ENCODE measurements around the gene MT1X. TPM values are rescaled to one million over a fixed set of nuclear protein-coding genes. Genes with fewer than 3 reads are reported as not detected.

The MT1X gene
- total RNA-seq, 6 donors from 2014 or later: 77.5 to 552 (median 151) TPM

DNA sequence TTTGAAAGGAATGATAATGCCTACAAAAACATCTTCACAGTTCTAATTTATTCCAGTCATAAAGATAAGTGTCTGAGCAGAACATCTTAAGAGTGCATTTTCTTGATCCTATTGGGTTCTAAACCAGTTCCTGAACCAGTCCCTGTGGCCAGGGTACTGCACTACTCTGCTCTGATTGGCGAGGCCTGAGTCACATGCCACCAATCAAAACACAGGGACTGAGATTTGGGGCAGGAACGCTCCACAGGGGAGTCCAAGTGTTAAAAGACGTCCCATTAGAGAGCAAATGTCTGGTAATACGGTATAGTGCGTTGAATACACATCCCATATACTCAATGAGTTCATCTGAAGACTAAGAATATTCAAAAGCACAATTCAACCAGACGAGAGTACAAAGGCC lies 44.7 kb downstream of the MT1X start:
- no peak for ATAC-seq (ENCODE audit: low FRiP score in 2 of 2)
- Histone ChIP-seq H3K4me1 (peaks cover 9 to 23% (median 20%) of the 10 kb centered on the region in 4 donors), H3K4me3 (no peak overlapping the region), H3K9me3 (no peaks in the 10 kb centered on the region), H3K27me3 (no peaks in the 10 kb centered on the region), H3K27ac (no peak overlapping the region), H3K36me3 (no peaks in the 10 kb centered on the region)
- 92% methylated on average over 6 of the region's 6 CpGs for WGBS, 2 donors
- TF ChIP-seq CTCF (IDR thresholded peaks at IDR 0.05) (no peak), POLR2A (IDR thresholded peaks at IDR 0.05) (no peak), POLR2AphosphoS5 (IDR thresholded peaks at IDR 0.05) (no peak), EP300 (IDR thresholded peaks at IDR 0.05) (no peak)
- no peak for DNase-seq

- ATAC-seq (ENCODE audit: low FRiP score in 2 of 2): no peak
- H3K27me3 ChIP-seq: no peaks in the 10 kb centered on the region
- H3K4me1 ChIP-seq: peaks cover 9 to 23% (median 21%) of the 10 kb centered on the region in 4 donors
- H3K9me3 ChIP-seq: no peaks in the 10 kb centered on the region
- no peaks in the 10 kb centered on the region for H3K36me3 ChIP-seq
- TF ChIP-seq EP300 (IDR thresholded peaks at IDR 0.05): no peak
- no peak for TF ChIP-seq POLR2A (IDR thresholded peaks at IDR 0.05)
- TF ChIP-seq POLR2AphosphoS5 (IDR thresholded peaks at IDR 0.05): no peak
- TF ChIP-seq CTCF (IDR thresholded peaks at IDR 0.05): no peak
- no peak overlapping the region for H3K27ac ChIP-seq
- no peak for DNase-seq
- WGBS, 2 donors: 82 to 95% methylated on average over 1 of the region's 1 CpG
- H3K4me3 ChIP-seq: no peak overlapping the region
Observed at GRCh38 chr16:56728027-56728426, 45.8 kb downstream of the MT1X start.

DNA sequence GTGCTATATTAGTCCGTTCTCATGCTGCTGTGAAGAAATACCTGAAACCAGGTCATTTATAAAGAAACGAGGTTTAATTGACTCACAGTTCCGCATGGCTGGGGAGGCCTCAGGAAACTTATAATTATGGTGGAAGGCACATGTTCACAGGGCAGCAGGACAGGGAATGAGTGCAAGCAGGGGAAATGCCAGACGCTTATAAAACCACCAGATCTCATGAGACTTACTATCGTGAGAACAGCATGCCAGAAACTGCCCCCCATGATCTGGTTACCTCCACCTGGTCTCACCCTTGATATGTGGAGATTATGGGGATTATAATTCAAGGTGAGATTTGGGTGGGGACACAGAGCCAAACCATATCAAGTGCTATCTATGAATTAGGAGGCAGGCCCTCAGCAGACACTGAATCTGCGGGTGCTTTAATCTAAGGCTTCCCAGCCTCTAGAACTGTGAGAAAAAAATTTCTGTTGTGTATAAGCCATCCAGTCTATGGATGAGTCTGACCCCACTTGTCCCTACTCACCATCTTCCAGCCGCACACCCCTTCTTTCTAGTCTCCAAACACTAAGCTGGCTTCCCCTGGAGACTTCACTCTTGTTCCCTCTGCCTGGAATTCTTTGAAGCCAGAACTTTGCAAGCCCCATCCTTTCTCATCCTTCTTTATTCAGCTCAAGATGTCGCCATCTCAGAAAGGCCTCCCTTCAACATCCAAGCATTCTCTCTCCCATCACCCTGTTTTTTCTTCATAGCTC lies 46.9 kb downstream of the MT1X start:
- TF ChIP-seq POLR2A (IDR thresholded peaks at IDR 0.05) (no peak), POLR2AphosphoS5 (IDR thresholded peaks at IDR 0.05) (no peak), EP300 (IDR thresholded peaks at IDR 0.05) (no peak)
- Histone ChIP-seq H3K9me3 (no peaks in the 10 kb centered on the region), H3K36me3 (no peaks in the 10 kb centered on the region), H3K4me1 (peaks cover 9 to 23% (median 21%) of the 10 kb centered on the region in 4 donors), H3K27ac (peak overlapping the region; percentile 70 to 84 (median 81)), H3K4me3 (peak overlapping the region; percentile 41 to 97 (median 82)), H3K27me3 (no peaks in the 10 kb centered on the region)
- ATAC-seq (ENCODE audit: low FRiP score in 2 of 2) (peak in 1 of 2 donors; percentile 5), DNase-seq (no peak)
- WGBS, 2 donors: 46 to 48% methylated on average over 8 of the region's 8 CpGs

GRCh38 chr16:56729735-56730662 lies 47.7 kb downstream of the MT1X start, which contains the start of gene NUP93:
Gene NUP93 (plus strand): TSS chr16:56730129. CDS start chr16:56748248, 18,119 bp downstream.
- TF ChIP-seq EP300 (IDR thresholded peaks at IDR 0.05): peak in 2 of 4 donors; percentile 17 to 54
- no peak for TF ChIP-seq CTCF (IDR thresholded peaks at IDR 0.05)
- TF ChIP-seq POLR2A (IDR thresholded peaks at IDR 0.05): peak in 1 of 4 donors; percentile 74
- TF ChIP-seq POLR2AphosphoS5 (IDR thresholded peaks at IDR 0.05): peak; percentile 78 to 84
- peak; percentile 92 to 96 for DNase-seq
- H3K27me3 ChIP-seq: no peaks in the 10 kb centered on the region
- peak; percentile 97 to 99 for ATAC-seq (ENCODE audit: low FRiP score in 2 of 2)
- peaks cover 9 to 23% (median 21%) of the 10 kb centered on the region in 4 donors for H3K4me1 ChIP-seq
- 0 to 1% methylated on average over 17 to 57 of the region's 70 CpGs for WGBS, 2 donors
- peak within 1 kb of the TSS; percentile 70 to 84 (median 81) for H3K27ac ChIP-seq
- H3K9me3 ChIP-seq: no peaks in the 10 kb centered on the region
- peak within 1 kb of the TSS; percentile 78 to 97 (median 89) for H3K4me3 ChIP-seq
- H3K36me3 ChIP-seq: no peaks in the 10 kb centered on the region

GRCh38 chr16:56732366-56732765 lies 50.1 kb downstream of the MT1X start:
- Histone ChIP-seq H3K27ac (no peak overlapping the region), H3K27me3 (no peaks in the 10 kb centered on the region), H3K4me3 (no peak overlapping the region), H3K4me1 (peaks cover 9 to 28% (median 21%) of the 10 kb centered on the region in 4 donors), H3K9me3 (no peaks in the 10 kb centered on the region), H3K36me3 (no peaks in the 10 kb centered on the region)
- 85 to 87% methylated on average over 2 of the region's 2 CpGs for WGBS, 2 donors
- DNase-seq: no peak
- no peak for ATAC-seq (ENCODE audit: low FRiP score in 2 of 2)
- TF ChIP-seq POLR2AphosphoS5 (IDR thresholded peaks at IDR 0.05): no peak
- TF ChIP-seq EP300 (IDR thresholded peaks at IDR 0.05): no peak
- TF ChIP-seq POLR2A (IDR thresholded peaks at IDR 0.05): no peak
- no peak for TF ChIP-seq CTCF (IDR thresholded peaks at IDR 0.05)
